Activated T-helper 2 cell treated with anti-CD3 and anti-CD28 coated beads, Interferon-gamma antibody, Interleukin-2, Interleukin-4, amounts not matched to agents 10 μg/mL and 5 μg/mL and 100 μg/mL, durations not matched to agents 14 hours and 24 hours and 36 hours (primary cell): ENCODE data around the gene KIF23. TPM values are rescaled to one million over a fixed set of nuclear protein-coding genes. Genes with fewer than 3 reads are reported as not detected.
A peak's percentile ranks its signal among the peaks of the same experiment; 100 is the strongest.

ENCODE experiments used
- DNase-seq: peaks from one replicate; pipeline ENCODE4 v3.0.0; 2021; ENCODE audit warnings: low spot score
- H3K27ac Mint-ChIP-seq: one replicate; pipeline ENCODE4 v1.8.0; 2021; ENCODE audit warnings: mixed read lengths
- H3K27me3 Mint-ChIP-seq: one replicate; pipeline ENCODE4 v1.8.0; 2021; ENCODE audit warnings: low read depth, mixed read lengths
- H3K36me3 Mint-ChIP-seq: one replicate; pipeline ENCODE4 v1.8.0; 2021; ENCODE audit warnings: low read depth, mixed read lengths
- H3K4me1 Mint-ChIP-seq: one replicate; pipeline ENCODE4 v1.8.0; 2021; ENCODE audit warnings: low read depth, mixed read lengths
- H3K4me3 Mint-ChIP-seq: one replicate; pipeline ENCODE4 v1.8.0; 2021; ENCODE audit warnings: low read depth, mild to moderate bottlenecking, moderate library complexity, mixed read lengths
- H3K9me3 Mint-ChIP-seq: one replicate; pipeline ENCODE4 v1.8.0; 2021; ENCODE audit warnings: mixed read lengths
- intact Hi-C: fragments of 100-400 bp; cut with micrococcal nuclease; formaldehyde crosslinking; loops from one replicate; pipeline ENCODE4 v1.15.1; 2023
- total RNA-seq: library from RNA; stranded (reverse); gene quantifications from 2 replicates; pipeline ENCODE4 v1.2.3, GENCODE V29; 2022

The KIF23 gene
- total RNA-seq, 1 donor from 2014 or later, result 44.5 TPM

DNA sequence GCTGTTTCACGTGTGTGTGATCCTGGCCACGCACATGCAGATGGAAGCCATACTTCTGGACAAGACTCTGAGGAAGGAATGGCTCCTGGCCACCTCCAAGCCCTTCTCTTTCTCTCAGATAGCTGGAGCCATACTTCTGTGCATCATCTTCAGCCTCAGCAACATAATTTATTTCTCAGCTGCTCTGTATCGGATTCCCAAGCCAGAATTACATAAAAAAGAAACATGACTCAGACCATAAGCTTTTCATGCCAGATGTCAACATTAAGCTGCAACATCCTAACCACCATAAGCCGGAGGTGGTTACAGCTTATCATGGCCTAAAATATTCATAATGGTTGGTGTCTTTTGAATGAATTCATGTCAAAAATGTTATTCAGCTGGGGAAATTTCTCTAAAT, 10.6 kb upstream of the KIF23 start:
- no peaks in the 10 kb centered on the region for H3K9me3 Mint-ChIP-seq
- DNase-seq, result no peak
- no peak overlapping the region for H3K27ac Mint-ChIP-seq
- H3K4me1 Mint-ChIP-seq, result peaks cover 3% of the 10 kb centered on the region
- no peak overlapping the region for H3K4me3 Mint-ChIP-seq
- intact Hi-C loops, result no loop called here
- peaks cover 24% of the 10 kb centered on the region for H3K27me3 Mint-ChIP-seq
- H3K36me3 Mint-ChIP-seq, result no peaks in the 10 kb centered on the region

DNA sequence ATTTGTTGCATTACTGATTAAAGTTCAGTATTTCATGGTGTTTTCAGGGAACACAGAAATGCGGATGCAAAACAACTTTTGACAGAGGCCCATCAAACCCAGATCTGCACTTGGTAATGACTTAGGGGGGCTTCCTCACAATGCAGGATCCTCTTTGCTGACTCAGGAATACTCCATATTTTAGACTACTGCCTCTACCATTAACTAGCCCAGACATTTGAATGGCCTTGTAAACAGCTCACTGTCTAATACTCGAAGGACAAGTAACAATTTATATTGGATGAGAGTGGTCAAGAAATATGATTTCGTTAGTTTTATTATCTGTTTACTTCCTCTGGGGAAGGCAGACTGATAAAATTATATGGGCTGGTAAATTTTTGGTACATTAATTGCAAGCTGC, 9.0 kb upstream of the KIF23 start:
- Mint-ChIP-seq H3K36me3 (no peaks in the 10 kb centered on the region), H3K27me3 (peaks cover 27% of the 10 kb centered on the region), H3K9me3 (no peaks in the 10 kb centered on the region), H3K27ac (no peak overlapping the region), H3K4me1 (peaks cover 3% of the 10 kb centered on the region), H3K4me3 (no peak overlapping the region)
- intact Hi-C loops, result no loop called here
- DNase-seq, result no peak

DNA sequence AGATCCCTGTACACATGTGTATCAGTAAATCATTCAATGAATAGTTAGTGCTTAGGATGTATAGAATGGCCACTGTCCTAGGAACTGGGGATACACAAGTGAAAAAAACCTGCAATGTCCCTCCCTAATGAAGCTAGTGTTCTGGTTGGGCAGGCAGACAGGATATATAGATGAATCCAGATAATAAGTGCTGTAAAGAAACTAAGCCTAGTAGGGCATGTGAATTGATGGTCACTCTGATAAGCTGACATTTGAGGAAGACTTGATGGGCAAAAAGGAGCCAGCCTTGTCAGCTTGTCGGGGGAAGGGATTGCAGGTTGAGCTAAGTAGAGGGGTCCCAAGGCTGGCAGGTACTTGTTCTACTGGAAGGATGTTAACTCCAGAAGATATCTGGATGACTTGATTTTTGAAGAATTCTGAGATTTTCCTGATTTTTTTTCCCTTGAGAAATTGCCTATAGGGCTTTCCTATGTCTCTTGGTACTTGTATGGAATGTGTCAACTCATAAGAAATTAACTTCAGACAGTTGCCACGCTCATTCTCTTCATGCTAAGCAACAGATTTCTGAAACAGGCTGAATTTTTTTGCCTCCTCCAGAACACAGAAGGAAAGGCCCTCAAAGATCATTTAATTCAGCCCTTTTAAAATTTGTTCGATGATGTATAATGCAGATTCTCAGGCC, 6.3 kb upstream of the KIF23 start:
- Mint-ChIP-seq H3K27ac (no peak overlapping the region), H3K36me3 (no peaks in the 10 kb centered on the region), H3K4me3 (no peak overlapping the region), H3K9me3 (no peaks in the 10 kb centered on the region), H3K4me1 (no peaks in the 10 kb centered on the region), H3K27me3 (peaks cover 27% of the 10 kb centered on the region)
- DNase-seq, result no peak
- intact Hi-C loops, result no loop called here

DNA sequence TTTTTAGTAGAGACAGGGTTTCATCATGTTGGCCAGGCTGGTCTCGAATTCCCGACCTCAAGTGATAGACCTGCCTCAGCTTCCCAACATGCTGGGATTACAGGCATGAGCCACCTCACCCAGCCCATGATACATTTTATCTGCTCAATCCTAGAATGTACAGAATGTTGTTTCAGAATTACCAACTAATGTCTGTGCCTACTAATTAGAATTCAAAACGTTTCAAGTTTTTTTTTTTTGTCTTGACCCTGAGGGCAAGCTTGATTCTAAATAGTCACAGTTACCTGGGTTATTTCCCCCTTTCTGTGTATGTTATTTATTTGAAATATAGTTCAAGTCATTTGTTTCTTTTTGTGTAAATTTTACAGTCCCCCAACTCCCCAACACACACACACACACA, 5.3 kb upstream of the KIF23 start:
- H3K9me3 Mint-ChIP-seq, result no peaks in the 10 kb centered on the region
- intact Hi-C loops, result no loop called here
- H3K27me3 Mint-ChIP-seq, result peaks cover 22% of the 10 kb centered on the region
- no peak for DNase-seq
- peaks cover 7% of the 10 kb centered on the region for H3K4me1 Mint-ChIP-seq
- H3K4me3 Mint-ChIP-seq, result no peak overlapping the region
- no peak overlapping the region for H3K27ac Mint-ChIP-seq
- H3K36me3 Mint-ChIP-seq, result no peaks in the 10 kb centered on the region

DNA sequence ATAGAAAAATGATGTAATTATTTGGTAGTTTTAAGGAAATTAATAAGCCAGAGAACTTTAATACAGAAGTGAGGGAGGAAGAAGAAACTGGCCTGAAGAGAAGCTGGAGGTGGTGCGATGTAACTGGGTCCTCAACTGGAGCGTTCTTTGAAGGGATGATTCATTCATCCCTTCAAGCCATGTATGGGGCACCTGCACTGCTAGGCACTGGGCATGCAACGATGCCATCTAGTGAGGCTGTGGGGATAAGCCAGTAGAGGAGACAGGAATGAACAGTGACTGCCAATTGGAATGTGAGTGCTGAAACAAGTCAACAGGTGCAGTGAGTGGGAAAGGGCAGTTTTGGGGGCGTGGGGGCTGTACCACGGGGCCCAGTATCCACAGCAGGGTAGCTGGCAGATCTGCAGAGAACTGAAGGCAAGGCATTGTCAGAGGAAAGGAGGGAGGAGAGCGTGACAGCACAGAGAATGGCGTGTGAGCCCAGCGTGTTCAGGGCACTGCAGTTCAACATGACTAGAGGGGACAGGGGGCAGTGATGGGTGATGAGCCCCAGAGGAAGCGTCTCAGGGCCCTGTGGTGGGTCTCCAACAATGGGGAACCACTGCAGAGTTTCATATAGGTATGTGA, 3.8 kb upstream of the KIF23 start:
- DNase-seq, result no peak
- Mint-ChIP-seq H3K27me3 (peaks cover 12% of the 10 kb centered on the region), H3K9me3 (no peaks in the 10 kb centered on the region), H3K4me3 (no peak overlapping the region), H3K36me3 (no peaks in the 10 kb centered on the region), H3K27ac (no peak overlapping the region), H3K4me1 (peaks cover 13% of the 10 kb centered on the region)
- intact Hi-C loops, result no loop called here

DNA sequence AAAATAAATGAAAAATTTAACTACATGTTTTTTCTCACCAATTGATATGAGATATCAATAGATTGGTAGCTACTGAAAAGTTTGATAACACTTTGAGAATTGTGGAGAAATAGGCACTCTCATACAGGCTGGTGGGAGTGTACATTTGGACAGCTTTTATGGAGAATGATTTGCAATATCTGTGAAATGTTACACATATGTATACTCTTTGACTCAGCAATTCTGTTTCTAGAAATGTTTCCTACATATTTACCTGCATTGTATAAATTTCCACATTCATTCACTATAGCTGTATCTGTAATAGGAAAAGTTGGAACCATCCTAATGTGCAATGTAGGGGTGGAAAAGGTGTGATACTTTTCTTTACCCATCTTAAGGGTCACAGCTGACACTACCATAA, 1.9 kb upstream of the KIF23 start:
- no peak overlapping the region for H3K4me3 Mint-ChIP-seq
- H3K36me3 Mint-ChIP-seq, result peaks cover 2% of the 10 kb centered on the region
- H3K27me3 Mint-ChIP-seq, result peaks cover 6% of the 10 kb centered on the region
- H3K4me1 Mint-ChIP-seq, result peaks cover 23% of the 10 kb centered on the region
- H3K9me3 Mint-ChIP-seq, result no peaks in the 10 kb centered on the region
- intact Hi-C loops, result no loop called here
- DNase-seq, result no peak
- H3K27ac Mint-ChIP-seq, result no peak overlapping the region

DNA sequence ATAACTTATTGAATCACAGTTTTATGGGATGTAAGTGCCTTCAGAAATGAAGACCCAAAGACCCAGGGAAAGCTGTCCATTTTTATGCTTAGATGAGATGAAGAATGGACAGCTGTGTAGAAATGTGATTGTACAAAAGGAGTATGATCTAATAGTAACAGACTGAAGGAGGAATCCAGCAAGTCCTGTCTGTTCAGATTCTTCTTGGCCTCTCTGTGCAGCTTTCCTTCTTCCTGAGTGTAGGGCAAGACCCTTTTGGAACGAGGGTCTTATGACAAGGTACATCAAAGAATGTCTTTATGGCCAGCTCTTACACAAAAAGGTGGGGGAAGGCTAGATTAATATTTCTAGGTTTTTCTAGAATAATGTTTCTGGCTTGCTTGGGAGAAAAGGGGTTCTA, 1.4 kb upstream of the KIF23 start:
- H3K9me3 Mint-ChIP-seq, result no peaks in the 10 kb centered on the region
- intact Hi-C loops, result no loop called here

DNA sequence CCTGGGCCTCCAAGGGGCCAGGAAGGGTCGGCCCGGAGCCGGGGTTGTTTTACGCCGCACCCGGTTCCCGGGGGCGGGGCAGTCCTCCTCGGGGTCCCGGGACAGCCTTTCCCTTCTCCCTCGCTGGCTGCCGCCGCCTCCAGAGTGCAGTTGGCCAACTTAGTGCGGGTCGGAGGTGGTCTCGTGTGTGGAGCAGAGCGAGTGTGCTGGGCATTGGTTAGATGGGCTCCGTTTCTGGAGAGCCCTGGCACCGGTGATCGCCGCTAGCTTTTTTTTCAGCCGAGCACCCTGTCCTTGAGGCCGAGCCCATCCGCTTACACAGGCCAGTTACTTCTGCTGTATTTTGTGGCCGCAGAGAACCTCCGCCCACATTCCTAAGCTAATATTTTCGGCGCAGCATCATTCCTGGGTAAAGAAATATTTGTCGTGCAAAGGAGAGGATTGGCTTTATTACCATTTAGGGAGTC, 585 bp downstream of the KIF23 start:
- intact Hi-C loops, result loop anchor here (1.0 kb wide), 2 partner anchors 38 to 254 kb away; partner anchors contain the start of genes GLCE and RPLP1
- no peaks in the 10 kb centered on the region for H3K9me3 Mint-ChIP-seq
- H3K4me3 Mint-ChIP-seq, result peak overlapping the region; percentile 89
- H3K4me1 Mint-ChIP-seq, result peaks cover 39% of the 10 kb centered on the region
- peak overlapping the region; percentile 31 for H3K27ac Mint-ChIP-seq
- H3K27me3 Mint-ChIP-seq, result peaks cover under 1% of the 10 kb centered on the region
- peaks cover 24% of the 10 kb centered on the region for H3K36me3 Mint-ChIP-seq
- no peak for DNase-seq

More for the DNA sequence above, 1.4 kb upstream of the KIF23 start:
- Mint-ChIP-seq H3K4me3 (no peak overlapping the region), H3K36me3 (peaks cover 6% of the 10 kb centered on the region), H3K27me3 (peaks cover 5% of the 10 kb centered on the region), H3K4me1 (peaks cover 27% of the 10 kb centered on the region), H3K27ac (no peak overlapping the region)
- no peak for DNase-seq

DNA sequence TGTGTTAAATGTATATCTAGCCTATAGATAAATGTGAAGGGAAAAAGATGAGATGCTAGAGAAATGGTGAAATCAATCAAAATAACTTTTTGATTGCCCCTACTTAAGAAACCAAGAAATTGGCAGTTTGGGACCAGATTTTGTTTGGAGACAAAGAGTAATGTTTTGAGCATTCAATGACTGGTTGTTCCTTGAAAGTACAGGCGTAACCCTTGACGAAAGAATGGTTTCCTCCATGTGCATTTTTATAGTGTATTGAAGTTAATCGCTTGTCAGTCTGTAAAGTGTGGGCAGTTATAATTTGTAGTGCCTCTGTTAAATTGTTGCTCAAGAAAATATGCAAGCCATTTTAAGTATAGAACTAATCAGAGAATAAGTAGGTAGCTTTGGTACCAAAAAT, 1.2 kb downstream of the KIF23 start:
- intact Hi-C loops, result no loop called here
- H3K27ac Mint-ChIP-seq, result no peak overlapping the region
- no peaks in the 10 kb centered on the region for H3K9me3 Mint-ChIP-seq
- DNase-seq, result no peak
- no peaks in the 10 kb centered on the region for H3K27me3 Mint-ChIP-seq
- H3K36me3 Mint-ChIP-seq, result peaks cover 27% of the 10 kb centered on the region
- H3K4me3 Mint-ChIP-seq, result peak overlapping the region; percentile 89
- H3K4me1 Mint-ChIP-seq, result peaks cover 39% of the 10 kb centered on the region

DNA sequence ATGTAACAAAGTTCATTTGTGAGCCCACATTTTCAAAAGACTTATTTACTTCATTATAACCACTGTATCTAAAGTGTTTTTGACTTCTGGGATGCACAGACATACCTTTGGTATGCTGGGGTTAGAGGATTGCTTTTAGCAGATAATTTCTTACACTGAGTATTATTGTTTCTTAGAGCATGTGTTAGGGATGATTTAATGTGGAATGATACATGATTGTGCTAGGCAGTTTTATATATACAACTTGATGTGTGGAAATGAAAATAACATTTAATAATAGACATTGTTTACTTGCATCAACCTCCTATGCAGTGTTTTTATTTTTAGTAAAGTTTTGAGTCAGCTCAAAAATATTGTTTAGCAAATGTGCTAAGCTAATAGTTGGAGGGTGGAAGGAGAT, 3.4 kb downstream of the KIF23 start:
- DNase-seq, result no peak
- H3K36me3 Mint-ChIP-seq, result peaks cover 40% of the 10 kb centered on the region
- H3K4me1 Mint-ChIP-seq, result peaks cover 39% of the 10 kb centered on the region
- no peak overlapping the region for H3K4me3 Mint-ChIP-seq
- no peaks in the 10 kb centered on the region for H3K27me3 Mint-ChIP-seq
- no peaks in the 10 kb centered on the region for H3K9me3 Mint-ChIP-seq
- no peak overlapping the region for H3K27ac Mint-ChIP-seq
- intact Hi-C loops, result no loop called here

DNA sequence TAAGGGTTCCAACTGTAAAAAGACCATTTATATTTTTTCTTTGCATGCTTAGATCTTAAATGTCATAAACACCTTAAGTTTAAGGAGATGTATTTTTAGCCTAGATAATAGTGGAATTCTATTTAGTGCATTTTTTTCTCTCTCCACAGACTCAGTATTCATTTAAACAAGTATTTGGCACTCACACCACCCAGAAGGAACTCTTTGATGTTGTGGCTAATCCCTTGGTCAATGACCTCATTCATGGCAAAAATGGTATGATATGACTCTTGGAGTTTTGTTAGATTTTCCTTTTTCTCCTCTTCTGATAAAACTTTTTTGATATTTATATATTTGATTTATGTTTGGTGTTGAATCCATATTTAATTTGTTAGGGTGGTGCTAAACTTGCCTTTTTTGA, 7.3 kb downstream of the KIF23 start:
- Mint-ChIP-seq H3K4me1 (peaks cover 18% of the 10 kb centered on the region), H3K27me3 (no peaks in the 10 kb centered on the region), H3K9me3 (no peaks in the 10 kb centered on the region), H3K36me3 (peaks cover 75% of the 10 kb centered on the region), H3K27ac (no peak overlapping the region), H3K4me3 (no peak overlapping the region)
- no peak for DNase-seq
- intact Hi-C loops, result no loop called here

DNA sequence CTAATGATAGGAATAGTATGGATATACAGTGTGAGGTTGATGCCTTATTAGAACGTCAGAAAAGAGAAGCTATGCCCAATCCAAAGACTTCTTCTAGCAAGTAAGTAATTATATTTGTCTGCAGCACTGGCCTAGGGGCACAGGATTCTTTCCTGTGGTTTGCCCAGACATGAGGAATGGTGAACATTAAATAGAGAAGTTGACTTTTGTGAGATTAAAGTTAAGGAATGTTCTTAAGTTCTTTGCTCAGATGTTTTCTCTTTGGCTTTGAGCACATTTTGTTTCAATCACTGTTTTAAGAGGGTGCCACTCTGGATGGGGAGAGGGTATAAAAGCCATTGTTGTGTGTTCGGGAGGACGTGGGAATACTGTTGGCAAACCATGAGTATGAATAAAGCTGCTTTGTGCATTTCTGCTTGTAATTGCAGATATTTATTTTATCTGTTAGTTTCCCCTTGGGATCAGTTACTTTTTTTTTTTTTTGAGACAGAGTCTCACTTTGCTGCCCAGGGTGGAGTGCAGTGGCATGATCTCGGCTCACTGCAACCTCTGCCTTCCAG, 8.3 kb downstream of the KIF23 start:
- H3K4me3 Mint-ChIP-seq, result no peak overlapping the region
- no peaks in the 10 kb centered on the region for H3K27me3 Mint-ChIP-seq
- H3K4me1 Mint-ChIP-seq, result peaks cover 15% of the 10 kb centered on the region
- H3K27ac Mint-ChIP-seq, result no peak overlapping the region
- DNase-seq, result no peak
- H3K36me3 Mint-ChIP-seq, result peaks cover 76% of the 10 kb centered on the region
- intact Hi-C loops, result no loop called here
- H3K9me3 Mint-ChIP-seq, result no peaks in the 10 kb centered on the region

DNA sequence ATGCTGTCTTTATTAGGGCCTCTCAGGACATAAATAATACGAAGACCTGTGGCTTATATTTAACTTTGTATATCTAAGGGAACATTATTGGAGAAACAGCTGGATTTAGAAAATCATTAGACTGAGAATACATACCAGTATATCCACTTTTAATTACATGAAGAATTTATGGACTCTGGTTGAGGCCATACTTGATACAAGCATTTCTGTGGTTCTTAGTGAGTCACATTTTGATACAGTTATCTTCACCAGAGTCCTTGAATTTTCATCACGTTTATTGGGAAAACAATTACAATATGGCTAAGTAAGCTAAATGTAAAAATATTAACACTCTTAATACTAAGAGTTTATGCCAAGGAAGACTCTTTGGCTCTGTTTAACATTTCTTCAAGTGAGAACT, 9.9 kb downstream of the KIF23 start:
- intact Hi-C loops, result no loop called here

More for the DNA sequence above, 9.9 kb downstream of the KIF23 start:
- no peak for DNase-seq
- Mint-ChIP-seq H3K27me3 (no peaks in the 10 kb centered on the region), H3K4me3 (no peak overlapping the region), H3K4me1 (peaks cover 6% of the 10 kb centered on the region), H3K9me3 (no peaks in the 10 kb centered on the region), H3K27ac (no peak overlapping the region), H3K36me3 (peaks cover 72% of the 10 kb centered on the region)
